GM10266 (cell line): ENCODE results near the gene ZFP92.
"Not testable (repeated sequence)": the region's sequence is repeated elsewhere in the genome, so short reads cannot be mapped to it uniquely, and the experiment has no call there.

Experiments
- DNase-seq: peaks from one replicate; pipeline ENCODE4 v3.0.0; 2012; ENCODE audit errors: extremely low spot score
- TF ChIP-seq, protein P1 (sequence below): IDR thresholded peaks from 2 replicates; pipeline ENCODE4 v1.5.1; 2012; ENCODE audit warnings: mild to moderate bottlenecking, low read depth; ENCODE audit not compliant: control insufficient read depth, insufficient read depth; ENCODE audit errors: missing control alignments

The ZFP92 gene

DNA sequence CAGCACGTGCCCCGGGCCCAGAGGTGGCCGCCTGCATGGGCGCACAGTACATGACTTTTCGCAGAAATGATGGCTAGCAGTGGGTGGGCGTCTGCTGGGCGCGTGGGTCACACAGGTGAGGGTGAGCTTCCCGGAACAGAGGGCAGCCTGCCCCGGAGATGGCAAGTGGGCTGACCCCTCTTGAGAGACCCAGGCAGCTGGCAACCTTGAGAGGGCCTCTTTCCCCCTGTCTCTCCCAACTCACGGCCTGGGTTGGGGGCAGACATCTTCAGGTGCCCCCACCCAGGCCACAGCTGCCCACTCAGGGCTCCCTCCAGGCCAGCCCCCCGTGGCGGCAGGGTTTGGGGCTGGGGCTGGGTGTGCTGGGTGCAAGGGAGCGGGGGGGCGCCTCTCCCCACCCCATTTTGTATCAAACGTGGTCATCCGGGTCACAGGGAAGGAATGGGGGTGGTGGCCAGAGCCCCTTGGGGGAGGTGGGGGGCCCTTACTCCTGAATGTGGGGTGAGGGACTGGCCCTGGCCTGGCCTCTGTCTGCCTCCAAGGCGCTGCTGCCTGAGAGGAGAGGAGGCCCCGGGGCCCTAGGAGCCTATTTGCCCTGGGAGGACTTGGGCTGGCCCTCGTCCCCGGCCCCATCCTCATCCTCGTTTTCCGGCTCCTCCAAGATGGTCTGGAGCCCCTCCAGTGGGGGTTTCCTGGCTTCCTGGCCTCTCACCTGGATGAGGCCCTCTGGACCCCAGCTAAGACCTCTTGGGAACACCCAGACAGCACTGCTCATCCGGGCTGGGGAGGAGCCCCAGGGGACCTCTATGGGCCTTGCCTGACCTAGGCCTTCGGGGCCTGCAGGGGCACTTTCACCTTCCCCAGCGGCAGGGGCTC is 14.7 kb upstream of the ZFP92 start:
- TF ChIP-seq, protein P1, sequence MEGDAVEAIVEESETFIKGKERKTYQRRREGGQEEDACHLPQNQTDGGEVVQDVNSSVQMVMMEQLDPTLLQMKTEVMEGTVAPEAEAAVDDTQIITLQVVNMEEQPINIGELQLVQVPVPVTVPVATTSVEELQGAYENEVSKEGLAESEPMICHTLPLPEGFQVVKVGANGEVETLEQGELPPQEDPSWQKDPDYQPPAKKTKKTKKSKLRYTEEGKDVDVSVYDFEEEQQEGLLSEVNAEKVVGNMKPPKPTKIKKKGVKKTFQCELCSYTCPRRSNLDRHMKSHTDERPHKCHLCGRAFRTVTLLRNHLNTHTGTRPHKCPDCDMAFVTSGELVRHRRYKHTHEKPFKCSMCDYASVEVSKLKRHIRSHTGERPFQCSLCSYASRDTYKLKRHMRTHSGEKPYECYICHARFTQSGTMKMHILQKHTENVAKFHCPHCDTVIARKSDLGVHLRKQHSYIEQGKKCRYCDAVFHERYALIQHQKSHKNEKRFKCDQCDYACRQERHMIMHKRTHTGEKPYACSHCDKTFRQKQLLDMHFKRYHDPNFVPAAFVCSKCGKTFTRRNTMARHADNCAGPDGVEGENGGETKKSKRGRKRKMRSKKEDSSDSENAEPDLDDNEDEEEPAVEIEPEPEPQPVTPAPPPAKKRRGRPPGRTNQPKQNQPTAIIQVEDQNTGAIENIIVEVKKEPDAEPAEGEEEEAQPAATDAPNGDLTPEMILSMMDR = no peak
- no peak for DNase-seq

DNA sequence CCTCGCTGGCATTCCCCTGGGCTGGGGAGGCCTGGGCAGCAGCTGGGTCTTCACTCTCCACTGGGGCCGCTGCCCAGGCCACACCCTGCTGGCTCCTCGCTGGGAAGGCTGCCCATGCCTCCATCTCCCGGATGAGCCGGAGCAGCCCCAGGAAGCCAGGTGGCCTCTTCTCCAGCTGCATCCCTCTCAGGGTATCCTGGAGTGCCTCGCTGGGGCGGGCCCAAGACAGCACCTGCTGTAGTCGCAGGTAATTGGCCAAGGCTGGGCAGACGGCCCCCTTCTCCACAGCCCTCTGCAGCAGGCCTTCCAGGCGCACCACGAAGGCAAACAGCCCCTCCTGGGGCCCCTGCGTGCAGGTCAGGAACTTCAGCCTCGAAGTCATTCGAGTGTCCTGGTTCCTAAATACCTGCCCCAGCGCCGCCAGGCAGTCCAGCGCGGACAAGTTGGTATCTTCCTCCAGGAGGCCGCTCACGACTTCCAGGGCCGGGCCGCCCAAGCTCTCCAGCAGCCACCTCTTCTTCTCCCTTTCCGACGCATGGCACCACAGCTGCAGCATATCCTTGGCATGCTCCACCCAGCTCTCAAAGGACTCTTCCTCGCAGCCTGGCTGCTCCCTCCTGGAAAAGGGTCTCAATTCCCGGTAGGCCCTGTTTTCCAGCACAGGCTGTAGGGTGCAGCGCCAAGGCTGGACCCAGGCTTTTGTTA is 13.9 kb upstream of the ZFP92 start:
- TF ChIP-seq, protein P1 = no peak
- DNase-seq = no peak

DNA sequence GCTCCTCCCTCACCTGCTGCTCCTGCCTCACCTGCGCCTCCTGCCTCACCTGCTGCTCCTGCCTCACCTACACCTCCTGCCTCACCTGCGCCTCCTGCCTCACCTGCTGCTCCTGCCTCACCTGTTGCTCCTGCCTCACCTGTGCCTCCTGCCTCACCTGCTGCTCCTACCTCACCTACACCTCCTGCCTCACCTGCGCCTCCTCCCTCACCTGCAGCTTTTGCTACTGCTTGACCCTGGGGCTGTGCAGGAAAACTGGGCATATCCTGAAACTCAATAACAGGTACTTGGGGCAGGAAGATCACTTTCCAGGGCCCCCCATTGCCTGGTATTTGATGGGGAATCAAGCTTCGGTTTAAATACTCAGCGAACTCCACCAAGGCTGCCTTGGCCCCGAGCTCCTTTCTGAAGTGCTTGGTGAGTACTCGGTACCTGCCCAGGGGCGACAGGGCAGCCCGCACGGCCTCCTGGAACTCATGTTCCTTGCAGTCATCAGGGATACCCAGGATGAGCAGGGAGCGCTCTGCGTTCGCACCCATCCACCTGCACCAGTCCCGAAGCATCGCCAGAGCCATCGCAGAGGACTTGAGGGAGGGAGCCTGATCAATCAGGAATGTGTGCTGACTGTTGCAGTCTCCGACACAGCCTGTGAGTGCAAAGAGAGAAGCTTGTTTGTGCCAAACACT is 12.9 kb upstream of the ZFP92 start:
- TF ChIP-seq, protein P1 = no peak
- DNase-seq = no peak

DNA sequence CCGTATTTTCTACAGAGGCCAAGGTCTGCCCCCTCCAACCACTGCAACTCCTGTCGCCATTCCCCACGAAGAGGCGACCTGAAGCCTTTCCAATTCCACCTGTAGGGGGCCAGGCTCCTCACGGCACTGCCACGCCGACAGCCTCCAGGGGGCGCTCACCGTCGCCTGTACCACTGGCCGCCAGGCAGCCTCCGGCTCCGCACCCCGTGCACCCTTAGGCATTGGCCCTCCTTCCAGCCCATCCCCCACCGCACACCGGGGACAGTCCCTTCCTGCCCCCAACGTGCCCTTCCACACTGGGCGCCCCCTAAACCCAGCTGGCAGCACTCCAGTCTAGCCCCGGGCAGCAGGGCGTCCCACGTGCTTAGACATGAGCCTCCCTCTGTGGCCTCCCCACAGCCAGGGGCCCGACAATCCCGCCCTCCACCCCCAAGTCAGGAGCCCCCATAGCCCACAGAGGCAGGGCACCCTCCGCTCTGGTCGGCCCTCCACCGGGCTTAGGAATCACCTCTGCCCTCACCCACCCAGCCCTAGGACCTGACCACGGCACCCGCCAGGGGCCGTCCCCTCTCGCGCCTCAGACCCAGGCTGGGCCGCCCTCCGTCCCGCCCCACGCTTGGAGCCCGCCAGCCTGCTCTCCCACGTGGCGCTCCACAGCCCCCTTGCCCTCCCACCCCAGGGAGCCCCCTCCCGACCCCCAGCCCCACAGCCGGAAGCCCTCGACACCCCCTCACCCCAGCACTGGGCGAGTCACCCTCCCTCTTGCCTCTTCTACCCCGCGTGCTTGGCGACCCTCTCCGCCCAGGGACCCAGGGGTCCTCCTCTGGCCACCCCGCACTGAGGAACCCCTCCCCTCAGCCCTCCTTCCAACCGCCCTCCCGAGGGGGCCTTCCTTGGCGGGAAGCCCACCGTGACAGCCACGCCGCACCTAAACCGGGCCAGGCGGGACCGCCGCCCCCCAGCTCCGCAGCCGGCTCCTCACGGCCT is 10.8 kb upstream of the ZFP92 start:
- TF ChIP-seq, protein P1 = peak; percentile 83
- DNase-seq = peak; percentile 79

DNA sequence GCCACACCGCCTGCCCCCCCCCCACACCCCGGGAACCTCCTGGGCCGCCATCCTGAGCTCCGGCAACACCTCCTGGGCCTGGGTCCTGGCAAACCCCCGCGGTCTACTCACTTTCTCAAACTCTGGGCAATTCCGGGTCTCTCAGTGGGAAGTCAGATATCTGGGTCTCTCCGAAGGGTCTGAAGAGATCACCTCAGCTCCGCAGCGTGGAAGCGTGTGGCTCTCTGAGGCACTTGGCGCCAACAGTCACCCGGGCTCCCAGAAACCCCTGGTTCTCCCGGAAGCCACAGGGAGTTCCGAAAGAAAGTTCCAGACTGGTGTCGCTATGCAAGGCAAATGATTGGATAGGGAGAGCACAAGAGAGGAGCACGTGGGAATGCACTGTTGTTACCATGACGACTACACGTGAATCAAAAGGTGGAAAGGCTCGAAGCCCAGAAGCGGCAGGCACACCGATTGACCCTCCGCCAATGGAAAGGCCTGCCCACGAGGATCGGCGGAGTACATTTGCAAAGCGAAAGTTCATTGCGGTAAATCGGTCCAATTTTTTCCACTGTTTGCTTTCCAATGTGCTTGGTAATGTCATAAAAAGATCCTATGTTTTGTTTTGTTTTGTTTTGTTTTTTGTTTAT is 10.0 kb upstream of the ZFP92 start, which contains the start of gene PNMA6E:
PNMA6E (minus strand) TSS at position 218 of the 632 bp plus-strand sequence. CDS start 2,501 bp downstream, outside the sequence.
- no peak for DNase-seq
- TF ChIP-seq, protein P1 = no peak

DNA sequence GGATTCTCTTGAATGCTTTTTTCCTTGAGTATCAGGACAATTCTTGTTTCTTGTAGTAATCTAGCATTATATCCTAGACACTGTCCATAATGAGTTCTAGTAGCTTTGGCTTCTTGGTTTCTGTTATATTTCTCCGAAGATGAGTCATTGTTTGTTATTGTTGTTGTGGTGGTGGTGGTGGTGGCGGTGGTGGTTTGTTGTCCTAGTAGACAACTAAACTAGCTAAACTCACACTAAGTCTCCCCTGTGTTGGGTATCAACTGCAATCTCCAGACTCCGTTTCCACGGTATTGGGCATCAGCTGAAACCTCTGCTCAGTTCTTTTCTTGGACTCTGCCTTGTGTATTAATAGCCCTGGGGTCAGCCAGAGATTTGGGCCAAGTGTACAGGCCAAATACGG is 6.9 kb upstream of the ZFP92 start:
- DNase-seq = not testable (repeated sequence)
